ENCODE results near the gene OSTF1.

GRCh38 chr9:75072895-75073294, 15.4 kb upstream of the OSTF1 start:
- TF ChIP-seq POLR2A (IDR thresholded peaks at IDR 0.05; ENCODE audit: low read length) (no peak), GATA1 (IDR thresholded peaks at IDR 0.05; ENCODE audit: low read depth, low read length) (no peak)

Measured in erythroblast (primary cell).